A673 (cell line): ENCODE data around the gene NDUFA13.

Experiments used
- CTCF ChIP-seq: fragments of 300-800, 200-600 bp; sonication (generic); conservative IDR thresholded peaks from 2 replicates; pipeline ENCODE4 v1.5.1; 2017; ENCODE audit warnings: low read depth, mild to moderate bottlenecking, antibody characterized with exemption, low read length, moderate library complexity, mixed read lengths
- EZH2 ChIP-seq: fragments of 200-600 bp; sonication (generic); IDR thresholded peaks from 2 replicates; pipeline ENCODE4 v1.6.1; 2017; ENCODE audit warnings: borderline replicate concordance, low read depth, mild to moderate bottlenecking, mixed read lengths, antibody characterized with exemption, low read length; ENCODE audit not compliant: poor library complexity, severe bottlenecking

GRCh38 chr19:19543101-19543500 is 27.1 kb downstream of the NDUFA13 start:
- TF ChIP-seq CTCF (no peak), EZH2 (no peak)
